T-helper 1 cell treated with Interleukin-12 subunit alpha and Interleukin-12 subunit beta and Interleukin-4 antibody, amounts not matched to agents 30 μg/mL and 1 μg/mL, for 36 hours (primary cell): ENCODE data around the gene KCNG2.

Experiments
- H3K27ac Mint-ChIP-seq: one replicate; pipeline ENCODE4 v1.8.0; 2021; ENCODE audit warnings: mild to moderate bottlenecking, mixed read lengths
- H3K27me3 Mint-ChIP-seq: one replicate; pipeline ENCODE4 v1.8.0; 2021; ENCODE audit warnings: low read depth, mixed read lengths
- H3K36me3 Mint-ChIP-seq: one replicate; pipeline ENCODE4 v1.8.0; 2021; ENCODE audit warnings: low read depth, mixed read lengths
- H3K4me1 Mint-ChIP-seq: one replicate; pipeline ENCODE4 v1.8.0; 2021; ENCODE audit warnings: low read depth, mixed read lengths
- H3K4me3 Mint-ChIP-seq: one replicate; pipeline ENCODE4 v1.8.0; 2021; ENCODE audit warnings: mild to moderate bottlenecking, moderate library complexity, mixed read lengths
- H3K9me3 Mint-ChIP-seq: one replicate; pipeline ENCODE4 v1.8.0; 2021; ENCODE audit warnings: mixed read lengths

The KCNG2 gene

GRCh38 chr18:79760348-79760747 is 37.4 kb upstream of the KCNG2 start:
- no peak overlapping the region for H3K4me3 Mint-ChIP-seq
- H3K9me3 Mint-ChIP-seq, result peaks cover 4% of the 10 kb centered on the region

DNA sequence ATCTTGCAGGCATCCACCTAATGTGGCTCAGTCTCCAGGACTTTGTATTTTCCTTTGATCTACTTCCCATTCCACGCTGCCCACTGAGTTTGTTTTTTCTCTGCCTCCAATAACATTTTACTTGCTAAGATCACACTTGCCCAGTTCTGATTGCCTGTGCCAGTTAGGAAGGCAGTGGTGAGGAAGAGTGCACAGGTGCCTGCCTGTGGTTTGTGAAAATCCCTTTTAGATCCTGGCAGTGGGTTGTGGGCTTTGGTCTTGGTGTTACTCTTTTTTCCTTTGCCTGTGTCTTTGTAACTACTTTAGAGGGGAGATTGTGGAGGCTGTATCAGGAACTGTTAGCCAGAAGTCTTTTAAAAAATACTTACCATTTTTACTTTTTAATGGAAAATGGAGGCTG is 36.9 kb upstream of the KCNG2 start:
- no peaks in the 10 kb centered on the region for H3K27me3 Mint-ChIP-seq
- H3K36me3 Mint-ChIP-seq, result no peaks in the 10 kb centered on the region
- H3K27ac Mint-ChIP-seq, result no peak overlapping the region
- peaks cover 3% of the 10 kb centered on the region for H3K4me1 Mint-ChIP-seq
- peaks cover 4% of the 10 kb centered on the region for H3K9me3 Mint-ChIP-seq
- H3K4me3 Mint-ChIP-seq, result no peak overlapping the region

More at GRCh38 chr18:79760348-79760747, 37.4 kb upstream of the KCNG2 start:
- Mint-ChIP-seq H3K4me1 (peaks cover 3% of the 10 kb centered on the region), H3K36me3 (peaks cover 3% of the 10 kb centered on the region), H3K27ac (no peak overlapping the region), H3K27me3 (no peaks in the 10 kb centered on the region)

DNA sequence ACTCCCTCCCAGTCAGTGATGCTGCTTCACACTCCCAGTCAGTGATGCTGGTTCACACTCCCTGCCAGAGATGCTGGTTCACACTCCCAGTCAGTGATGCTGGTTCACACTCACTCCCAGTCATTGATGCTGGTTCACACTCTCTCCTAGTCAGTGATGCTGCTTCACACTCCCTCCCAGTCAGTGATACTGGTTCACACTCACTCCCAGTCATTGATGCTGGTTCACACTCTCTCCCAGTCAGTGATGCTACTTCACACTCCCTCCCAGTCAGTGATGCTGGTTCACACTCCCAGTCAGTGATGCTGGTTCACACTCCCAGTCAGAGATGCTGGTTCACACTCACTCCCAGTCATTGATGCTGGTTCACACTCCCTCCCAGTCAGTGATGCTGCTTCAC is 34.3 kb upstream of the KCNG2 start:
- no peaks in the 10 kb centered on the region for H3K36me3 Mint-ChIP-seq
- H3K4me3 Mint-ChIP-seq, result no peak overlapping the region
- peaks cover 4% of the 10 kb centered on the region for H3K27me3 Mint-ChIP-seq
- peaks cover 17% of the 10 kb centered on the region for H3K9me3 Mint-ChIP-seq
- no peak overlapping the region for H3K27ac Mint-ChIP-seq
- peaks cover 3% of the 10 kb centered on the region for H3K4me1 Mint-ChIP-seq

DNA sequence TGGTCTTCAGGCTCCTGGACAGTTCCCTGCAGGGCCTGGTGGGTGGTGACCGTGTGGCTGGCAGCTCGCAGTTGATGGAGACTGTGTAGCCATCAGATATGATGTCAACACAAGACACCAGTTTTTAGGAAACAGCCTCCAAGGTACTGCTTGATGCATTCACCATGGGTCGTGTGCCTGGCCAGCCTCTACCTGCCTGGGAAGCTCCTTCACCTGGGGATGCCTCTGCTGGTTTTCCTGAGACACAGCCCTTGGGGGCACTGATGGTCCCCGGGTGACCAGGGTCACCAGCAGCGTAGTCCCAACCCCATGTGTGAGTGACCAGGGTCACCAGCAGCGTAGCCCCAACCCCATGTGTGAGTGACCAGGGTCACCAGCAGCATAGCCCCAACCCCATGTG is 33.6 kb upstream of the KCNG2 start:
- Mint-ChIP-seq H3K4me1 (peaks cover 3% of the 10 kb centered on the region), H3K27ac (no peak overlapping the region), H3K36me3 (no peaks in the 10 kb centered on the region), H3K27me3 (peaks cover 4% of the 10 kb centered on the region), H3K9me3 (peaks cover 17% of the 10 kb centered on the region), H3K4me3 (no peak overlapping the region)

GRCh38 chr18:79765491-79766245 is 32.1 kb upstream of the KCNG2 start:
- peaks cover 4% of the 10 kb centered on the region for H3K27me3 Mint-ChIP-seq
- H3K9me3 Mint-ChIP-seq, result peaks cover 14% of the 10 kb centered on the region
- H3K4me1 Mint-ChIP-seq, result peaks cover 3% of the 10 kb centered on the region
- no peaks in the 10 kb centered on the region for H3K36me3 Mint-ChIP-seq
- H3K4me3 Mint-ChIP-seq, result no peak overlapping the region
- no peak overlapping the region for H3K27ac Mint-ChIP-seq

GRCh38 chr18:79766308-79766707 is 31.4 kb upstream of the KCNG2 start:
- Mint-ChIP-seq H3K27me3 (peaks cover 4% of the 10 kb centered on the region), H3K36me3 (no peaks in the 10 kb centered on the region), H3K9me3 (peaks cover 14% of the 10 kb centered on the region), H3K4me3 (no peak overlapping the region), H3K4me1 (no peaks in the 10 kb centered on the region), H3K27ac (no peak overlapping the region)

GRCh38 chr18:79768745-79769144 is 29.0 kb upstream of the KCNG2 start:
- Mint-ChIP-seq H3K4me1 (no peaks in the 10 kb centered on the region), H3K36me3 (no peaks in the 10 kb centered on the region), H3K27me3 (peaks cover 4% of the 10 kb centered on the region), H3K27ac (no peak overlapping the region), H3K9me3 (peaks cover 14% of the 10 kb centered on the region), H3K4me3 (no peak overlapping the region)

GRCh38 chr18:79769698-79770500 is 27.8 kb upstream of the KCNG2 start:
- no peaks in the 10 kb centered on the region for H3K36me3 Mint-ChIP-seq
- H3K4me3 Mint-ChIP-seq, result no peak overlapping the region
- H3K4me1 Mint-ChIP-seq, result no peaks in the 10 kb centered on the region
- peaks cover 4% of the 10 kb centered on the region for H3K27me3 Mint-ChIP-seq
- peaks cover 14% of the 10 kb centered on the region for H3K9me3 Mint-ChIP-seq
- H3K27ac Mint-ChIP-seq, result no peak overlapping the region

- no peaks in the 10 kb centered on the region for H3K4me1 Mint-ChIP-seq
- peaks cover 4% of the 10 kb centered on the region for H3K27me3 Mint-ChIP-seq
- H3K9me3 Mint-ChIP-seq, result peaks cover 14% of the 10 kb centered on the region
- no peaks in the 10 kb centered on the region for H3K36me3 Mint-ChIP-seq
- H3K4me3 Mint-ChIP-seq, result no peak overlapping the region
- no peak overlapping the region for H3K27ac Mint-ChIP-seq
Measured at GRCh38 chr18:79770501-79770815, 27.3 kb upstream of the KCNG2 start.

GRCh38 chr18:79770826-79771225 is 26.9 kb upstream of the KCNG2 start:
- no peak overlapping the region for H3K27ac Mint-ChIP-seq
- no peaks in the 10 kb centered on the region for H3K36me3 Mint-ChIP-seq
- peaks cover 4% of the 10 kb centered on the region for H3K27me3 Mint-ChIP-seq
- peaks cover 14% of the 10 kb centered on the region for H3K9me3 Mint-ChIP-seq
- H3K4me1 Mint-ChIP-seq, result no peaks in the 10 kb centered on the region
- no peak overlapping the region for H3K4me3 Mint-ChIP-seq

DNA sequence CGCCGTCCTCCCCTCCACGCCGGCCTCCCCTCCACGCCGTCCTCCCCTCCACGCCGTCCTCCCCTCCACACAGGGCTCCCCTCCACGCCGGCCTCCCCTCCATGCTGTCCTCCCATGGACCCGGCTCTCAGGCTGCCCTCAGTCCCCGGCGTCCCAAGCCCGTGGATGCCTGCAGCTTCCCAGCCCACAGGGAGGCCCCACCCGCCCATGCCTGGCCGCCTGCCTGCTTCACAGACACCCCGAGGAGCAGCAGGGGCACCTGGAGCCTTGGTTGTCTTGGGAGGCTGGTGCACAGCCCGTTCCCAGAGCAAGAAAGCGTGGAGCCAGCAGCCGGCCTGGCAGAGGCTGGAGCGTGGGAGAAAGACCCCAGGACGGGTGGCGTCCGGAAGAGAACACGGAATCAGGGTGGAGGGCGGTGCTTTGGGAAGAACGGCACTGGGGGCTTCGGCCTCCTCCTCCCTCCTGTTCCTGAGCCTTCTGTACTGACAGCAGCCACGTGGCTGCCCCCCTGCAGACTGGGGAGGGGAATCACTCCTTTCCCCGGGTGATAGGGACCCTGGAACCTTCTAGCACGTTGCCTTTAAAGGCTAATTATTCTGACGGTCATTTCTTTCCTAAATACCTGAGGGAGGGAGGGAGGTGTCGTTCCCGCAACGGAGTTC is 26.2 kb upstream of the KCNG2 start:
- peaks cover 14% of the 10 kb centered on the region for H3K9me3 Mint-ChIP-seq
- H3K27me3 Mint-ChIP-seq, result peaks cover 4% of the 10 kb centered on the region
- H3K4me1 Mint-ChIP-seq, result no peaks in the 10 kb centered on the region
- no peak overlapping the region for H3K4me3 Mint-ChIP-seq
- H3K27ac Mint-ChIP-seq, result no peak overlapping the region
- no peaks in the 10 kb centered on the region for H3K36me3 Mint-ChIP-seq

- Mint-ChIP-seq H3K9me3 (peaks cover 12% of the 10 kb centered on the region), H3K4me1 (no peaks in the 10 kb centered on the region), H3K27me3 (peaks cover 4% of the 10 kb centered on the region), H3K36me3 (no peaks in the 10 kb centered on the region), H3K27ac (no peak overlapping the region), H3K4me3 (no peak overlapping the region)
Measured at GRCh38 chr18:79772108-79772864, 25.5 kb upstream of the KCNG2 start.

DNA sequence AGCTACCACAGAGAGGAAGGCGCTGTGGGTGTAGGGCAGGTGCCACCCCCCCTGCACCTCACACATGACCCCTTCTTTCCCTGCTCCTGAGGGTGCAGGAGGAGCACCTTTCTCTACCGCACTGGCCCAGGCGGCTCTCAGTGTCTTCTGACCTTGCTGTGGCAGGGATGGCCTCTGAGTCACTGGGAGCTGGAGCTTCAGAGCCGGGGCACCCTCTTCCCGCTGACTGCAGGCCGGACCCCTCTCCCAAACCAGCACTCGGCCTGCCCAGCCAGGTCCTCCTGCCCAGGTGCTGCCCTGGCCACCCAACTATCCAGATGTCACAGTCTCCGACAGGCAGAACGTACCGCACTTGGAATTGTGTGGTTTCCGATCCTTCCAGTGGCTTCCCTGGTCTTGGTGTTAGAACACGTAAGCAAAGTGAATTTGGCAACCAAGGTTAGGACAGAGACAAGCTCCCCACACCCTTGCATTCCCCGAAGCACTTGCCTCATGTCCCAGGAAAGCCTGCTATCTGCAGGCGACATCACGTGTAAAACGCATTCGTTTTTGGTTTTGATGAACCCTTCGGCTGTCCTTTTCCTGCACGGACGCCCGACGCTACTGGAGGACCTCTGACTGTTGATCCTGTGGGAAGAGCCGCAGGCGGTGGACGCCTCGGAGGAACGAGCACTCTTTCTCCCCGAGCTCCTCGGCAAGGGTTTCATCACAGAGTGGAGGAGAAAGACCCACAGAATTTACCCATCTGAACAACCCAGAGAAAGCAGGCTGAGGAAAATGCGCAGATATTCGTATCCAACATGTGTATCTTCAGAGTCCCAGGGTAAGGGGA is 24.7 kb upstream of the KCNG2 start:
- Mint-ChIP-seq H3K9me3 (peaks cover 4% of the 10 kb centered on the region), H3K36me3 (no peaks in the 10 kb centered on the region), H3K4me3 (no peak overlapping the region), H3K27me3 (no peaks in the 10 kb centered on the region), H3K4me1 (no peaks in the 10 kb centered on the region), H3K27ac (no peak overlapping the region)

- Mint-ChIP-seq H3K4me3 (no peak overlapping the region), H3K4me1 (no peaks in the 10 kb centered on the region), H3K27ac (no peak overlapping the region), H3K9me3 (no peaks in the 10 kb centered on the region), H3K36me3 (no peaks in the 10 kb centered on the region), H3K27me3 (no peaks in the 10 kb centered on the region)
Measured at GRCh38 chr18:79774111-79774510, 23.6 kb upstream of the KCNG2 start.
